GM23338 (cell line): Measurements from ENCODE around the gene RPA3. TPM values are rescaled to one million over a fixed set of nuclear protein-coding genes. Genes with fewer than 3 reads are reported as not detected.

ENCODE experiments used
- CREB1 ChIP-seq: fragments of 250-450 bp; sonication (Bioruptor Pico); IDR thresholded peaks from 2 replicates; pipeline ENCODE4 v1.5.0; 2020; ENCODE audit warnings: low read depth, mild to moderate bottlenecking, moderate library complexity
- EZH2phosphoT487 ChIP-seq: fragments of 200-600 bp; sonication (generic); IDR thresholded peaks from one replicate; pipeline ENCODE4 v1.8.1; 2018; ENCODE audit warnings: antibody characterized with exemption; ENCODE audit not compliant: unreplicated experiment
- JUNB ChIP-seq: IDR thresholded peaks from one replicate; pipeline ENCODE4 v1.6.1; 2016; ENCODE audit warnings: antibody characterized with exemption; ENCODE audit not compliant: unreplicated experiment
- NANOG ChIP-seq: IDR thresholded peaks from 2 replicates; pipeline ENCODE4 v1.6.1; 2016; ENCODE audit warnings: antibody characterized with exemption, borderline replicate concordance
- ZNF331 ChIP-seq: fragments of 250-450 bp; sonication (Bioruptor Pico); IDR thresholded peaks from 2 replicates; pipeline ENCODE4 v1.5.0; 2020; ENCODE audit warnings: low read depth, mild to moderate bottlenecking, moderate library complexity
- polyA plus RNA-seq: library from polyadenylated mRNA; unstranded; fragments of >200 nt; fragmentation: Nextera tagmentation; extraction: Ambion mirVana; gene quantifications from 2 replicates; pipeline ENCODE4 v1.2.1, GENCODE V29; 2016
- total RNA-seq: library from RNA; depleted of rRNA; stranded (reverse); fragments of >200 nt; shearing (Covaris generic); gene quantifications from 2 replicates; pipeline ENCODE4 v1.2.3, GENCODE V29; 2014
- TF ChIP-seq, protein P1 (sequence below): fragments of 250-450 bp; sonication (Bioruptor Pico); IDR thresholded peaks from 2 replicates; pipeline ENCODE4 v1.5.0; 2020; ENCODE audit warnings: mild to moderate bottlenecking, moderate library complexity
- TF ChIP-seq, protein P2 (sequence below): IDR thresholded peaks from one replicate; pipeline ENCODE4 v1.6.1; 2018; ENCODE audit warnings: antibody characterized with exemption; ENCODE audit not compliant: unreplicated experiment
- TF ChIP-seq, protein P3 (sequence below): IDR thresholded peaks from 2 replicates; pipeline ENCODE4 v1.6.1; 2016; ENCODE audit warnings: antibody characterized with exemption

RPA3 gene
- total and polyA plus RNA-seq, 2 experiments from 2014 or later = 74.9 to 287 TPM

DNA sequence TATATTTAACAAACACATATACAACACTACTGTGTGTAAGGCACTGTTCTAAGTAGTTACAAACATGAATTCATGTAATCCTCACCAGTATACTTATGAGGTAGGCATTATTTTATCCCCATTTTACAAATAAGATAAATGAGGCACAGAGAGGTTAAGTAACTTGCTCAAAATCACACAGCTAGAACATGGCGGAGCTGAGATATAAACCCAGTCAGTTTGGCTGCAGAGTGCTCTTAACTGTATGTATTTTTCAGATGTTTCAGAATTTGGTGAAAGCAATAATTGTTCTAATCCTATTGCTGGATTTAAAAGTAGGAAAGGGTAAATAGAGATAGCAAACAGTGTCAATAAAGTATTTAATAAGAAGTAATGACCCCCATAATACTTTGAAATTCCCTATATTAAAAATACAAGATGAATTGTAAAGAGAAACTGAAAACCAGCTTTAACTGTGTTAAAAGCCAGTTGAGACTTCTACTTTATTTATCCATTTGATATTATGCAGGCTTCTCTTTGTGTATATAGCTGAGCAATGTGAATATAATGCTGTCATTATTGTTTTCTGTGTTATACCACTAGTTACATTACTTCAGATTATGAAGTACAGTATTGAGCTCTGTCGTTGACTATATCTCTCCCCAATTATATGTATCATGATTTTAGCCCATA is 32.3 kb upstream of the RPA3 start (continued):
- TF ChIP-seq, protein P1, sequence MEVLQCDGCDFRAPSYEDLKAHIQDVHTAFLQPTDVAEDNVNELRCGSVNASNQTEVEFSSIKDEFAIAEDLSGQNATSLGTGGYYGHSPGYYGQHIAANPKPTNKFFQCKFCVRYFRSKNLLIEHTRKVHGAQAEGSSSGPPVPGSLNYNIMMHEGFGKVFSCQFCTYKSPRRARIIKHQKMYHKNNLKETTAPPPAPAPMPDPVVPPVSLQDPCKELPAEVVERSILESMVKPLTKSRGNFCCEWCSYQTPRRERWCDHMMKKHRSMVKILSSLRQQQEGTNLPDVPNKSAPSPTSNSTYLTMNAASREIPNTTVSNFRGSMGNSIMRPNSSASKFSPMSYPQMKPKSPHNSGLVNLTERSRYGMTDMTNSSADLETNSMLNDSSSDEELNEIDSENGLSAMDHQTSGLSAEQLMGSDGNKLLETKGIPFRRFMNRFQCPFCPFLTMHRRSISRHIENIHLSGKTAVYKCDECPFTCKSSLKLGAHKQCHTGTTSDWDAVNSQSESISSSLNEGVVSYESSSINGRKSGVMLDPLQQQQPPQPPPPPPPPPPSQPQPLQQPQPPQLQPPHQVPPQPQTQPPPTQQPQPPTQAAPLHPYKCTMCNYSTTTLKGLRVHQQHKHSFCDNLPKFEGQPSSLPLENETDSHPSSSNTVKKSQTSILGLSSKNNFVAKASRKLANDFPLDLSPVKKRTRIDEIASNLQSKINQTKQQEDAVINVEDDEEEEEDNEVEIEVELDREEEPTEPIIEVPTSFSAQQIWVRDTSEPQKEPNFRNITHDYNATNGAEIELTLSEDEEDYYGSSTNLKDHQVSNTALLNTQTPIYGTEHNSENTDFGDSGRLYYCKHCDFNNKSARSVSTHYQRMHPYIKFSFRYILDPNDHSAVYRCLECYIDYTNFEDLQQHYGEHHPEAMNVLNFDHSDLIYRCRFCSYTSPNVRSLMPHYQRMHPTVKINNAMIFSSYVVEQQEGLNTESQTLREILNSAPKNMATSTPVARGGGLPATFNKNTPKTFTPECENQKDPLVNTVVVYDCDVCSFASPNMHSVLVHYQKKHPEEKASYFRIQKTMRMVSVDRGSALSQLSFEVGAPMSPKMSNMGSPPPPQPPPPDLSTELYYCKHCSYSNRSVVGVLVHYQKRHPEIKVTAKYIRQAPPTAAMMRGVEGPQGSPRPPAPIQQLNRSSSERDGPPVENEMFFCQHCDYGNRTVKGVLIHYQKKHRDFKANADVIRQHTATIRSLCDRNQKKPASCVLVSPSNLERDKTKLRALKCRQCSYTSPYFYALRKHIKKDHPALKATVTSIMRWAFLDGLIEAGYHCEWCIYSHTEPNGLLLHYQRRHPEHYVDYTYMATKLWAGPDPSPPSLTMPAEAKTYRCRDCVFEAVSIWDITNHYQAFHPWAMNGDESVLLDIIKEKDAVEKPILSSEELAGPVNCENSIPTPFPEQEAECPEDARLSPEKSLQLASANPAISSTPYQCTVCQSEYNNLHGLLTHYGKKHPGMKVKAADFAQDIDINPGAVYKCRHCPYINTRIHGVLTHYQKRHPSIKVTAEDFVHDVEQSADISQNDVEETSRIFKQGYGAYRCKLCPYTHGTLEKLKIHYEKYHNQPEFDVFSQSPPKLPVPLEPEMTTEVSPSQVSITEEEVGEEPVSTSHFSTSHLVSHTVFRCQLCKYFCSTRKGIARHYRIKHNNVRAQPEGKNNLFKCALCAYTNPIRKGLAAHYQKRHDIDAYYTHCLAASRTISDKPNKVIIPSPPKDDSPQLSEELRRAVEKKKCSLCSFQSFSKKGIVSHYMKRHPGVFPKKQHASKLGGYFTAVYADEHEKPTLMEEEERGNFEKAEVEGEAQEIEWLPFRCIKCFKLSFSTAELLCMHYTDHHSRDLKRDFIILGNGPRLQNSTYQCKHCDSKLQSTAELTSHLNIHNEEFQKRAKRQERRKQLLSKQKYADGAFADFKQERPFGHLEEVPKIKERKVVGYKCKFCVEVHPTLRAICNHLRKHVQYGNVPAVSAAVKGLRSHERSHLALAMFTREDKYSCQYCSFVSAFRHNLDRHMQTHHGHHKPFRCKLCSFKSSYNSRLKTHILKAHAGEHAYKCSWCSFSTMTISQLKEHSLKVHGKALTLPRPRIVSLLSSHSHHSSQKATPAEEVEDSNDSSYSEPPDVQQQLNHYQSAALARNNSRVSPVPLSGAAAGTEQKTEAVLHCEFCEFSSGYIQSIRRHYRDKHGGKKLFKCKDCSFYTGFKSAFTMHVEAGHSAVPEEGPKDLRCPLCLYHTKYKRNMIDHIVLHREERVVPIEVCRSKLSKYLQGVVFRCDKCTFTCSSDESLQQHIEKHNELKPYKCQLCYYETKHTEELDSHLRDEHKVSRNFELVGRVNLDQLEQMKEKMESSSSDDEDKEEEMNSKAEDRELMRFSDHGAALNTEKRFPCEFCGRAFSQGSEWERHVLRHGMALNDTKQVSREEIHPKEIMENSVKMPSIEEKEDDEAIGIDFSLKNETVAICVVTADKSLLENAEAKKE (CRISPR knock-in tag) = no peak
- TF ChIP-seq NANOG = no peak
- no peak for TF ChIP-seq EZH2phosphoT487
- TF ChIP-seq, protein P2, sequence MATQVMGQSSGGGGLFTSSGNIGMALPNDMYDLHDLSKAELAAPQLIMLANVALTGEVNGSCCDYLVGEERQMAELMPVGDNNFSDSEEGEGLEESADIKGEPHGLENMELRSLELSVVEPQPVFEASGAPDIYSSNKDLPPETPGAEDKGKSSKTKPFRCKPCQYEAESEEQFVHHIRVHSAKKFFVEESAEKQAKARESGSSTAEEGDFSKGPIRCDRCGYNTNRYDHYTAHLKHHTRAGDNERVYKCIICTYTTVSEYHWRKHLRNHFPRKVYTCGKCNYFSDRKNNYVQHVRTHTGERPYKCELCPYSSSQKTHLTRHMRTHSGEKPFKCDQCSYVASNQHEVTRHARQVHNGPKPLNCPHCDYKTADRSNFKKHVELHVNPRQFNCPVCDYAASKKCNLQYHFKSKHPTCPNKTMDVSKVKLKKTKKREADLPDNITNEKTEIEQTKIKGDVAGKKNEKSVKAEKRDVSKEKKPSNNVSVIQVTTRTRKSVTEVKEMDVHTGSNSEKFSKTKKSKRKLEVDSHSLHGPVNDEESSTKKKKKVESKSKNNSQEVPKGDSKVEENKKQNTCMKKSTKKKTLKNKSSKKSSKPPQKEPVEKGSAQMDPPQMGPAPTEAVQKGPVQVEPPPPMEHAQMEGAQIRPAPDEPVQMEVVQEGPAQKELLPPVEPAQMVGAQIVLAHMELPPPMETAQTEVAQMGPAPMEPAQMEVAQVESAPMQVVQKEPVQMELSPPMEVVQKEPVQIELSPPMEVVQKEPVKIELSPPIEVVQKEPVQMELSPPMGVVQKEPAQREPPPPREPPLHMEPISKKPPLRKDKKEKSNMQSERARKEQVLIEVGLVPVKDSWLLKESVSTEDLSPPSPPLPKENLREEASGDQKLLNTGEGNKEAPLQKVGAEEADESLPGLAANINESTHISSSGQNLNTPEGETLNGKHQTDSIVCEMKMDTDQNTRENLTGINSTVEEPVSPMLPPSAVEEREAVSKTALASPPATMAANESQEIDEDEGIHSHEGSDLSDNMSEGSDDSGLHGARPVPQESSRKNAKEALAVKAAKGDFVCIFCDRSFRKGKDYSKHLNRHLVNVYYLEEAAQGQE = no peak
- no peak for TF ChIP-seq ZNF331
- no peak for TF ChIP-seq JUNB
- TF ChIP-seq CREB1 (CRISPR knock-in tag) = no peak
- TF ChIP-seq, protein P3, sequence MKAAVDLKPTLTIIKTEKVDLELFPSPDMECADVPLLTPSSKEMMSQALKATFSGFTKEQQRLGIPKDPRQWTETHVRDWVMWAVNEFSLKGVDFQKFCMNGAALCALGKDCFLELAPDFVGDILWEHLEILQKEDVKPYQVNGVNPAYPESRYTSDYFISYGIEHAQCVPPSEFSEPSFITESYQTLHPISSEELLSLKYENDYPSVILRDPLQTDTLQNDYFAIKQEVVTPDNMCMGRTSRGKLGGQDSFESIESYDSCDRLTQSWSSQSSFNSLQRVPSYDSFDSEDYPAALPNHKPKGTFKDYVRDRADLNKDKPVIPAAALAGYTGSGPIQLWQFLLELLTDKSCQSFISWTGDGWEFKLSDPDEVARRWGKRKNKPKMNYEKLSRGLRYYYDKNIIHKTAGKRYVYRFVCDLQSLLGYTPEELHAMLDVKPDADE = no peak
